GM12801 (cell line): ENCODE data around the gene TMEM184C.

Experiments used
- TF ChIP-seq, protein P1 (sequence below): IDR thresholded peaks from one replicate; pipeline ENCODE4 v1.5.1; 2011; ENCODE audit warnings: control low read depth; ENCODE audit not compliant: insufficient read length; ENCODE audit errors: extremely low read depth

The TMEM184C gene

DNA sequence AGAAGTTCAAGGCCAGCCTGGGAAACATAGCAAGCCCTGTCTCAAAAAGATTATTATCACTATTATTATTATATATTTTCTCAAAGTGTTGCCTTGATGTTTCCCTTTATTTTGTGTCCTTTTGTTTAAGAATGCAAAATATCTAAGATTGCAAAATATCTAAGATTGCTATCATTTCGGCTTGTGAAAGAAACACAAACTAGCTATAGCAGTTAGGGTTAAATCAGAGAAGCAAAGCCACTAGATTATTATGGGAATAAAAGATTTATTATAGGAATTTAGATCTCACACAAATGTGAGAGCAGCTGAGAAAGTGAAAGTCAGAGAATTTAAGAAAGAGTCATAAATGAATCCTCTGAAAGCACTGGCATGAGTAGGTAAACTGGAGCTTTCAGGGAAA is 18.0 kb upstream of the TMEM184C start:
- TF ChIP-seq, protein P1, sequence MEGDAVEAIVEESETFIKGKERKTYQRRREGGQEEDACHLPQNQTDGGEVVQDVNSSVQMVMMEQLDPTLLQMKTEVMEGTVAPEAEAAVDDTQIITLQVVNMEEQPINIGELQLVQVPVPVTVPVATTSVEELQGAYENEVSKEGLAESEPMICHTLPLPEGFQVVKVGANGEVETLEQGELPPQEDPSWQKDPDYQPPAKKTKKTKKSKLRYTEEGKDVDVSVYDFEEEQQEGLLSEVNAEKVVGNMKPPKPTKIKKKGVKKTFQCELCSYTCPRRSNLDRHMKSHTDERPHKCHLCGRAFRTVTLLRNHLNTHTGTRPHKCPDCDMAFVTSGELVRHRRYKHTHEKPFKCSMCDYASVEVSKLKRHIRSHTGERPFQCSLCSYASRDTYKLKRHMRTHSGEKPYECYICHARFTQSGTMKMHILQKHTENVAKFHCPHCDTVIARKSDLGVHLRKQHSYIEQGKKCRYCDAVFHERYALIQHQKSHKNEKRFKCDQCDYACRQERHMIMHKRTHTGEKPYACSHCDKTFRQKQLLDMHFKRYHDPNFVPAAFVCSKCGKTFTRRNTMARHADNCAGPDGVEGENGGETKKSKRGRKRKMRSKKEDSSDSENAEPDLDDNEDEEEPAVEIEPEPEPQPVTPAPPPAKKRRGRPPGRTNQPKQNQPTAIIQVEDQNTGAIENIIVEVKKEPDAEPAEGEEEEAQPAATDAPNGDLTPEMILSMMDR, result no peak

DNA sequence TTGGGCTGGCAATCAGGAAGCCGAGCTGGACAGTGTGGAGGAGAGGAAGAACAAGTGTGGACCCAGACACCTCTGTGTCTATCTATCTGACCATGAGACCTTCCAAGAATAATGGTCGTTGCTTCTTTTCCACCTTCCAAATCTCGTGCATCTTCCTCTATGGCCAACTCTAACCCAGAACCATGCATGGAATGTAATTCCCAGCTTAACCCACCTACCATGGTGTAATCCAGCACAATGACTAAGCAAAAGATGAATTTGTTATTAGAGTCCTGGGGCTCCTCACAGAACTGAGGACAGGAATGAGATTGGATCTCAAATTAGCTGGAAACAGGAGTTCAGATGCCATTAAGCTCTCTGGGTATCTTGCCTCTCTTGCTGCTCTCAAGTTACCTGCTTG is 17.4 kb upstream of the TMEM184C start:
- TF ChIP-seq, protein P1, result no peak

DNA sequence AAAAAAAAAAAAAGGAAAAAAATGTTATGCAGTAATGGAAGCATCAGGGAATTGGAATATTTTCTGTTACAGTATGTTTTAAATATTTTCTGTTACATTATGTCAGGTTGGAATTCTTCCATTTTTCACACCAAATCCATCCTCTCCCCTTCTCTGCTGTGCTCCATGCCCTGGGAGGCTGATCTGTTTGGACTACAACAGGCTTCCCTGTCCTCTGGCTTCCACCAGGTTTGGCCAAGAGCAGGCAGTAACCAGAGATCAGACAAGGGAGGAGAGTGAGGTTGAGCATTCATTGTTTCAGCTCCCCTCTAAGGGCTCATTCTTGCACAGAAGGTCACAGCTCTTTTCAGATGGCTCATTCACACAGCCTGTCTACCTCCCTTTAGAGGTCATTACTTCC is 11.7 kb upstream of the TMEM184C start:
- TF ChIP-seq, protein P1, result no peak

DNA sequence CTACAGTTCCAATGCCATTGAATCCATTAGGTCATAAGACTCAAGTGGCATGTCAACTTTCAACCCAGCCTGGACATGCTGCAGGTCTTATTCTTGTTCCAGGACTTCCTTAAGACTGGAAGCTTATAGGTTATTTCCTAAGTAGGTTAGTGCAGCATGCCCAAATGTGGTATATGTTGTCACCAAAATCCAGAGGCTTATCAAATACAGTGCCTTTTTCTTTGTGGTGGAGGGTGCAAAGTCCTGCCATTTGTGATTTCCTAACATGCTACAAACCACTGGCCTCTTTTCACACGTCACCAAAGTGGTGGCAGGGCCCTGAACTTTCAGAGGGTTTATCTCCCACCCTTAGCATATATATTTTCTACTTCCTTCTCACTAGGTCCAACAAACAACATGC is 9.7 kb upstream of the TMEM184C start:
- TF ChIP-seq, protein P1, result no peak

DNA sequence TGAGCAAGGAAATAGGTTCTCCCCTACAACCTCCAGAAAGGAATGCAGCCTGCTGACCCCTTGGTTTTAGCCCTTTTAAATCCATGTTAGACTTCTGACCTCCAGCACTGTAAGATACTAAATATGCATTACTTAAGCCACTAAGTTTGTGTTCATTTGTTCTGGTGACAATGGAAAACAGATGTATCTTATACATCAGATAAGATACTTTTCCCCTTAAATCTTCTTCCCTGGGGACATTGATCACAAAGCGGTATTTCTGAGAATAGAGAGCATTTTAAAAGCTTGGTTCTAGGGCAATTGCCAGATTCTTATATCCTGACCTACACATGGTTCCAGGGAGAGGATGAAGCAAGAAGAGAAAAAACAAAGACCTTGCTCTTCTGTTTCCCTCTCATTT is 6.5 kb upstream of the TMEM184C start:
- TF ChIP-seq, protein P1, result no peak

DNA sequence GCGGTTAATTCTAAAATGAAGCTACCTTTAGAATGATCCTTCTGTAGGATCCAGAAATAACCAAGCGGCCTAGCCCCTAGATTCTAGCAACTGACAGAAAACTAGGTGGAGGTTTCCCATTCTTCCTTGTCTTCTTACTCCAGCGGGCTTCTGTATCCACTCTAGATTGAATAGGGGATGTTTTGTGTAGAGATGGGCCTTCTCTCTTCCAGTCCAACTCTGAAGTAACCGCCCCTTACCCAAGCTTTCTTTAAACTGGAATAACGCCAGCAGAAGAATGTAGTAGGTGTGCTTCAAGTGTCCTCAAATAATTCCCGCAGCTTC is 386 bp upstream of the TMEM184C start:
- TF ChIP-seq, protein P1, result no peak

DNA sequence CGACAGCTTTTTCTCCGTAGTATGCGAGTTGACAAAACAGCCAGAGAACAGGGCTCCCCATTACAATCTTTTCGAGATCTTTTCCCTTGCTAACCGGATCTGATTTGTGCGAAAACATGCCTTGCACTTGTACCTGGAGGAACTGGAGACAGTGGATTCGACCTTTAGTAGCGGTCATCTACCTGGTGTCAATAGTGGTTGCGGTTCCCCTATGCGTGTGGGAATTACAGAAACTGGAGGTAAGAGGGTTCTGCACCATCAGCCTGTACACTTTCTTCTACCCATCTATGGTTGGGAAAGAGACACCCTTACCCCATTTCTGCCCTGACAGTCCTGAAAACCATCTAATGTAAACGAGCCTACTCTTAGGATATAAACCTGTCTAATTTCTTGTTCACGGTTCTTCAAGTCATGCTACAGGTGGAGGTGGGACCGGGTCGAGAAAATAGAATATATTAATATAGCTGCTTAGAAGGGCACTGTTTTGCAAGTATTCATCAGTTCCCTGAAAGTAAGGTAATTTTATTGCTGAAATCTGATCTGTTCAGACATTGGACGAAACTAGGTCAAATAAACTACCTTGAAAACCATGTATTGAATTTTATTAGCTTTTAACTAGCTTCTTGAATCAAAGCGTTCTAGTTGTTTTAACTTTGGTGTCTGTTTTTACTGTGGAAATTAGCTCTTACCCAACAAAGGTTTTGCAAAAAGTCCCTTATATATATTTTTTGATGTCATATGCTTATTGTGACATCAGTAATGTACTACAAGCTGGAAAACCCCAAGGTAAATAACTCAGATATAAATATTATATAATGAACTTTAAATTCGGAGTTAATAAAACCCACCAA is 869 bp downstream of the TMEM184C start:
- TF ChIP-seq, protein P1, result no peak

DNA sequence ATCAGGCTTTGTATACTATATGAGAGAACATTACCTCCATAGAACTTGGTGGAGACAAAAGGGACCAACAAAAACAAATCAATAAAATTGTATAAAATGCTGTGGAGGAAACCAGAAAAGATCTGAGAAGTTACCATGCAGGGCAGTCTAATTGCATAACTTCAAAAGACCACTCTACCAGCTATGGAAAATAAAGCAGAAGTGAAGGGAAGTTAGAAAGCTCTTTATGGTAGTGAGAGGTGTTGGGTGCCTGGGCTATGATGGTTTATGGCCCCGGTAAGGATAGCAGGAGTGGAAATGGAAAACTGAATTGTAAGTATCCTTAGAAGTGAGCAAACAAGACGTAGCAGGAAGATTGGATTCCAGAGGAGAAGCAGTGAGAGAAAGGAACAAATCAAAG is 3.1 kb downstream of the TMEM184C start:
- TF ChIP-seq, protein P1, result no peak
